Mammary epithelial cell (primary cell): ENCODE measurements around the gene HYAL1.

Experiments
- EZH2 ChIP-seq: IDR thresholded peaks from 2 replicates; pipeline ENCODE4 v1.6.1; 2012; ENCODE audit warnings: low read length, inconsistent platforms, borderline replicate concordance
- TF ChIP-seq, protein P1 (sequence below), 2 donors: IDR thresholded peaks in 1 of 2; conservative IDR thresholded peaks in 1 of 2; 2 replicates each; pipeline ENCODE4 v1.5.1; 2011 to 2012; ENCODE audit warnings: inconsistent platforms in 2 of 2, low read length in 2 of 2, mild to moderate bottlenecking in 2 of 2, control low read depth in 1 of 2, low read depth in 1 of 2; ENCODE audit not compliant: insufficient read depth in 1 of 2; ENCODE audit errors: extremely low read depth in 1 of 2

DNA sequence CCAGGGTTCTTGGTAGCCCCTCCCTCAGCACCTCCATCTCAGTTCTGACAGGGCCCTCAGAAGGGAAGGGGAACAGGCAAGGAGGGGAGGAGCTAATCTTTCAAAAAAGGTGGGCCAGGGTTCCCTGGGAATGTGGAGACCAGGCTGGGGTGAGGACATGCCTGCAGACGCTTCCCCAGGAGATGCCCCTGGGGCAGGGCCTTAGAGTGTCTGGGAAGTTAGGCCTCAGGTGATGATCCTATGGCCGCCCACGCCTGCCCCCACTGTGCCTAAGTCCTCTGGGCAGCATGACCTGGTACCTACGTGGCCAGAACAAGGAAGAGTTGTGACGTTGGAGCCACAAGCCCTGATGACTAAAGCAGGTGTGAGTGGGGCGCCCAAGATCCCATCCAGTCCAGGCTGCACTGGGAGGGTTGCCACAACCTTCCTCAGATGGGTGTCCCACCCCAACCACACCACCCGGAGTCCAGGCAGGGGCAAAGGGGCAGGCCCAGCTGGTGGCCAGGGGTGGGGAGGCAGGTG is 38.3 kb downstream of the HYAL1 start:
- TF ChIP-seq, protein P1, sequence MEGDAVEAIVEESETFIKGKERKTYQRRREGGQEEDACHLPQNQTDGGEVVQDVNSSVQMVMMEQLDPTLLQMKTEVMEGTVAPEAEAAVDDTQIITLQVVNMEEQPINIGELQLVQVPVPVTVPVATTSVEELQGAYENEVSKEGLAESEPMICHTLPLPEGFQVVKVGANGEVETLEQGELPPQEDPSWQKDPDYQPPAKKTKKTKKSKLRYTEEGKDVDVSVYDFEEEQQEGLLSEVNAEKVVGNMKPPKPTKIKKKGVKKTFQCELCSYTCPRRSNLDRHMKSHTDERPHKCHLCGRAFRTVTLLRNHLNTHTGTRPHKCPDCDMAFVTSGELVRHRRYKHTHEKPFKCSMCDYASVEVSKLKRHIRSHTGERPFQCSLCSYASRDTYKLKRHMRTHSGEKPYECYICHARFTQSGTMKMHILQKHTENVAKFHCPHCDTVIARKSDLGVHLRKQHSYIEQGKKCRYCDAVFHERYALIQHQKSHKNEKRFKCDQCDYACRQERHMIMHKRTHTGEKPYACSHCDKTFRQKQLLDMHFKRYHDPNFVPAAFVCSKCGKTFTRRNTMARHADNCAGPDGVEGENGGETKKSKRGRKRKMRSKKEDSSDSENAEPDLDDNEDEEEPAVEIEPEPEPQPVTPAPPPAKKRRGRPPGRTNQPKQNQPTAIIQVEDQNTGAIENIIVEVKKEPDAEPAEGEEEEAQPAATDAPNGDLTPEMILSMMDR (conservative IDR thresholded peaks at IDR 0.05 in 1 of 2, IDR thresholded peaks at IDR 0.05 in 1 of 2; ENCODE audit: extremely low read depth in 1 of 2, insufficient read depth in 1 of 2, low read depth in 1 of 2, low read length in 2 of 2): no peak
- TF ChIP-seq EZH2: no peak
